Measurements from ENCODE around the gene MMP15. TPM values are rescaled to one million over a fixed set of nuclear protein-coding genes. Genes with fewer than 3 reads are reported as not detected.

MMP15 gene
- total RNA-seq, 4 donors from 2014 or later: 13.2 to 142 (median 134) TPM

- Histone ChIP-seq H3K4me1 (peaks cover 5 to 9% (median 7%) of the 10 kb centered on the region in 4 donors), H3K36me3 (no peaks in the 10 kb centered on the region), H3K9me3 (peaks cover 0 to 4% (median 0%) of the 10 kb centered on the region in 4 donors), H3K27me3 (no peaks in the 10 kb centered on the region), H3K27ac (no peak overlapping the region), H3K4me3 (no peak overlapping the region)
- TF ChIP-seq CTCF (IDR thresholded peaks at IDR 0.05) (no peak), POLR2A (IDR thresholded peaks at IDR 0.05) (no peak)
- DNase-seq: no peak
These were observed 36.6 kb upstream of the MMP15 start for GRCh38 chr16:57988929-57989328.

DNA sequence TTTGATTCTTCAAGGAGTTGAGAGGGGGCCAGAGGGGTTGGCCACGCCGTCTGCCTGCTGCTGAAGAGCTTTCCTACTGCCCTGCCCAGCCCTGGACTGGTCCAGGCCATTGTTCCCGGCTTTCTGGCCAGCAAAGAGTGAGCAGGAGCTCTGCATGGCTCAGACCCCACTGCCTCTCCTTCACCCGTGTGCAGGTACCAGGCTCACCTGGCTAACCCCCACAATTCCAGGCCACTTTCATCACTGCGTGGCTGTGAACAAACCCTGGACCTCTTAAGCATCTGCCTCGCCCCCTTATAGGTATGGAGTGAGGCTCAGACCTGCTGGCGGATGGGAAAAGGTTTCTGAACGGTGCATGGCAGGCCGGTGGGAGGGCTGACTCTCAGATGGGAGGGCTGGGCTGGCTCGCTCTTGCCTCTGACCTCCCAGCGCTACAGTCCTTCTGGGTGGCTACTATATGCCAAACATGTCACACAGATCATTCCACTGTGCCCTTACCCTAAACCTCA is 33.9 kb upstream of the MMP15 start:
- Histone ChIP-seq H3K9me3 (no peaks in the 10 kb centered on the region), H3K27me3 (no peaks in the 10 kb centered on the region), H3K36me3 (peaks cover 0 to 11% (median 0%) of the 10 kb centered on the region in 3 donors), H3K4me3 (no peak overlapping the region), H3K4me1 (no peaks in the 10 kb centered on the region), H3K27ac (no peak overlapping the region)
- TF ChIP-seq POLR2A (IDR thresholded peaks at IDR 0.05) (no peak), CTCF (IDR thresholded peaks at IDR 0.05) (no peak)
- DNase-seq: no peak

- H3K4me3 ChIP-seq: no peak overlapping the region
- no peak for DNase-seq
- H3K4me1 ChIP-seq: no peaks in the 10 kb centered on the region
- TF ChIP-seq POLR2A (IDR thresholded peaks at IDR 0.05) (no peak), CTCF (IDR thresholded peaks at IDR 0.05) (no peak)
- H3K9me3 ChIP-seq: no peaks in the 10 kb centered on the region
- peaks cover 0 to 16% (median 0%) of the 10 kb centered on the region in 3 donors for H3K36me3 ChIP-seq
- H3K27me3 ChIP-seq: no peaks in the 10 kb centered on the region
- no peak overlapping the region for H3K27ac ChIP-seq
These were observed 33.5 kb upstream of the MMP15 start for GRCh38 chr16:57992084-57992483.

DNA sequence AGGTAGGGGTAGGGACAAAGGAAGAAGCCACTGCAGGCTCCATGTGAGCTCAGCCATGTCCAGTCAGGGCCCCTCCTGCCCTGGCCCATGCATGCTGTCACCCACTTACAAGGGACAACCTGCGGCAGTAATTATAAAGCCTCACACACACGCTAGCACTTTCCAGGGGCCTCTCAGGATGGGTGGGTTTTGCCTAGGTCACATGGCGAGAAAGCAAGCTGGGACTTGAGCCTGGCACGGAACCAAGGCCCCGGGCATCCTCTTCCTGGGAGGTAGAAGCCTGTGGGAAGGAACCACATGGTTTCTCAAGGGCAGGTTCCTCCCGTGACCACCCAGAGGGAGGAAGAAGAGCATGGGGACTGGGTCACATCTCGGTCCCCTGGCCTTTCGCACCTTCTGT is 32.1 kb upstream of the MMP15 start:
- H3K27me3 ChIP-seq: no peaks in the 10 kb centered on the region
- no peaks in the 10 kb centered on the region for H3K9me3 ChIP-seq
- H3K27ac ChIP-seq: no peak overlapping the region
- H3K36me3 ChIP-seq: peaks cover 0 to 27% (median 0%) of the 10 kb centered on the region in 3 donors
- TF ChIP-seq CTCF (IDR thresholded peaks at IDR 0.05): no peak
- DNase-seq: no peak
- no peak overlapping the region for H3K4me3 ChIP-seq
- H3K4me1 ChIP-seq: peaks cover 0 to 4% (median 0%) of the 10 kb centered on the region in 4 donors

DNA sequence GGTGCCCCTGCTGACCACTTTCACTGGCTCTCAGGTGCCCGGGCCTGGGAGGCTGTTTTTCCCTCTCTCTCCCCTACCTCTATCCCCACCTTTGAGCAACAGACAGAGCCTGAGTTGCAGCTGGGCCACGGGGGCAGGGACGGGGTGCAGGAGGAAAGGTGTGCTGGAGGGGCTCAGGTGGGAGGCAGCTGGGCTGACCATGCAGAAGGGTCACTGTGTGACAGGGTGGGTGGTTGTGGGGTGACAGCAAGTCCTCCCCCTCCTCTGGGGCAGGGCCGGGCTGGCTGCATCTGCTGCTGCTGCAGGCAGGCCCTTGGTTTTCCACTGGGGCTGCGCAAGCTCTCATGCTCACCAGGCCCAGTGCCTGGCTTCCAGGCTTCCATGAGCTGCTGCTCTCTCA is 31.7 kb upstream of the MMP15 start:
- Histone ChIP-seq H3K27ac (no peak overlapping the region), H3K36me3 (peaks cover 0 to 27% (median 0%) of the 10 kb centered on the region in 3 donors), H3K9me3 (no peaks in the 10 kb centered on the region), H3K27me3 (no peaks in the 10 kb centered on the region), H3K4me3 (no peak overlapping the region), H3K4me1 (peaks cover 0 to 8% (median 0%) of the 10 kb centered on the region in 4 donors)
- TF ChIP-seq CTCF (IDR thresholded peaks at IDR 0.05) (no peak), POLR2A (IDR thresholded peaks at IDR 0.05) (no peak)
- DNase-seq: no peak

DNA sequence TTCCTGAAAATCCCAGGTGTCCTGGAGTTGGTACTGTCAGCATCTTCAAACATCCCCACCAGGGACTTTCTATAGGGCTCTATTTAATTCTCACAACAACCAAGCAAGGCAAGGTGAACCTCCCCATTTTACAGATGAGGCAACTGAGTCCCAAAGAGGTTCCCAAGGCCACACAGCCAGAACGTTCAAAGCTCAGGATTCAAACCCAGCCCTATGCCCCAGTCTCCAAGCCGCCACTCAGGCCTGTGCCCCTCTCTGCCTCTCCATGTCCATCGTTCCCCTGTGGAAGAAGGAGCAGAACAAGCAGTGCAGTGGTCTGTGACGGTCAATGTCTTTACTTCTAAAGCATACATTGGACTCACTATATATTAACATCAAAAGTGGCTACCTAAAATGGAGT is 31.2 kb upstream of the MMP15 start:
- Histone ChIP-seq H3K27me3 (no peaks in the 10 kb centered on the region), H3K36me3 (peaks cover 0 to 27% (median 0%) of the 10 kb centered on the region in 3 donors), H3K4me1 (peaks cover 0 to 13% (median 1%) of the 10 kb centered on the region in 4 donors), H3K9me3 (no peaks in the 10 kb centered on the region), H3K4me3 (no peak overlapping the region), H3K27ac (no peak overlapping the region)
- TF ChIP-seq CTCF (IDR thresholded peaks at IDR 0.05) (no peak), POLR2A (IDR thresholded peaks at IDR 0.05) (no peak)
- DNase-seq: no peak

Measured in Peyer's patch (tissue), 4 donors.